H9 (cell line): Measurements from ENCODE around the gene RAI1. TPM values are rescaled to one million over a fixed set of nuclear protein-coding genes. Genes with fewer than 3 reads are reported as not detected.

Experiments used
- DNase-seq: peaks from one replicate; pipeline ENCODE4 v3.0.0-alpha.2; 2017
- H2AFZ ChIP-seq: one replicate; pipeline ENCODE4 v1.6.1; 2013; ENCODE audit warnings: mild to moderate bottlenecking, low read length, control low read depth, moderate library complexity
- H2AK5ac ChIP-seq: 2 replicates; pipeline ENCODE4 v1.6.1; 2013; ENCODE audit warnings: low read length, control low read depth, mixed read lengths; ENCODE audit not compliant: insufficient read length
- H2BK120ac ChIP-seq: one replicate; pipeline ENCODE4 v1.6.1; 2013; ENCODE audit warnings: low read depth, mild to moderate bottlenecking, low read length, control low read depth, inconsistent platforms; ENCODE audit not compliant: poor library complexity, severe bottlenecking
- H2BK12ac ChIP-seq: 2 replicates; pipeline ENCODE4 v1.6.1; 2013; ENCODE audit warnings: low read length, control low read depth, mixed read lengths, low read depth; ENCODE audit not compliant: insufficient read length
- H2BK15ac ChIP-seq: 2 replicates; pipeline ENCODE4 v1.6.1; 2013; ENCODE audit warnings: low read depth, low read length, control low read depth
- H2BK20ac ChIP-seq: one replicate; pipeline ENCODE4 v1.6.1; 2013; ENCODE audit warnings: low read depth, mild to moderate bottlenecking, low read length, control low read depth, inconsistent platforms; ENCODE audit not compliant: poor library complexity, severe bottlenecking
- H2BK5ac ChIP-seq: 2 replicates; pipeline ENCODE4 v1.6.1; 2013; ENCODE audit warnings: low read length, control low read depth, mixed read lengths; ENCODE audit not compliant: insufficient read length
- H3K14ac ChIP-seq: 2 replicates; pipeline ENCODE4 v1.6.1; 2013; ENCODE audit warnings: low read length, control low read depth; ENCODE audit not compliant: insufficient read depth
- H3K18ac ChIP-seq: 2 replicates; pipeline ENCODE4 v1.6.1; 2013; ENCODE audit warnings: low read depth, mild to moderate bottlenecking, mixed read lengths, low read length, control low read depth; ENCODE audit not compliant: insufficient read length
- H3K23ac ChIP-seq: 2 replicates; pipeline ENCODE4 v1.6.1; 2013; ENCODE audit warnings: low read length, control low read depth, mixed read lengths, low read depth; ENCODE audit not compliant: insufficient read length
- H3K23me2 ChIP-seq: 2 replicates; pipeline ENCODE4 v1.6.1; 2013; ENCODE audit warnings: low read depth, mild to moderate bottlenecking, mixed read lengths, low read length, control low read depth; ENCODE audit not compliant: insufficient read length, poor library complexity, severe bottlenecking
- H3K27ac ChIP-seq: 2 replicates; pipeline ENCODE4 v1.5.1; 2013; ENCODE audit warnings: low read length, control low read depth, mixed read lengths, low read depth; ENCODE audit not compliant: insufficient read length
- H3K27me3 ChIP-seq: 2 replicates; pipeline ENCODE4 v1.6.1; 2013; ENCODE audit warnings: low read length, control low read depth, inconsistent platforms; ENCODE audit not compliant: insufficient read depth
- H3K4ac ChIP-seq: 2 replicates; pipeline ENCODE4 v1.6.1; 2013; ENCODE audit warnings: low read depth, mild to moderate bottlenecking, control low read depth, inconsistent platforms, low read length, moderate library complexity
- H3K4me1 ChIP-seq: 2 replicates; pipeline ENCODE4 v1.6.1; 2013; ENCODE audit warnings: low read length, control low read depth, inconsistent platforms; ENCODE audit not compliant: insufficient read depth
- H3K4me2 ChIP-seq: 2 replicates; pipeline ENCODE4 v1.6.1; 2013; ENCODE audit warnings: low read length, control low read depth, mixed read lengths; ENCODE audit not compliant: insufficient read length, insufficient read depth
- H3K56ac ChIP-seq: 2 replicates; pipeline ENCODE4 v1.6.1; 2013; ENCODE audit warnings: low read depth, mild to moderate bottlenecking, mixed read lengths, low read length, control low read depth; ENCODE audit not compliant: insufficient read length
- H3K79me1 ChIP-seq: 2 replicates; pipeline ENCODE4 v1.6.1; 2013; ENCODE audit warnings: low read depth, mild to moderate bottlenecking, moderate library complexity, low read length, control low read depth, inconsistent platforms; ENCODE audit not compliant: insufficient read depth, poor library complexity, severe bottlenecking
- H3K79me2 ChIP-seq: 2 replicates; pipeline ENCODE4 v1.6.1; 2013; ENCODE audit warnings: low read length, control low read depth, inconsistent platforms; ENCODE audit not compliant: insufficient read depth
- H3K9ac ChIP-seq: 2 replicates; pipeline ENCODE4 v1.6.1; 2013; ENCODE audit warnings: low read length, control low read depth, mixed read lengths; ENCODE audit not compliant: insufficient read length; ENCODE audit errors: extremely low read depth
- H3K9me3 ChIP-seq: one replicate; pipeline ENCODE4 v1.6.1; 2013; ENCODE audit warnings: low read depth, low read length, inconsistent platforms; ENCODE audit not compliant: control insufficient read depth
- H3T11ph ChIP-seq: one replicate; pipeline ENCODE4 v1.6.1; 2013; ENCODE audit warnings: mild to moderate bottlenecking, low read length, control low read depth, inconsistent platforms
- H4K20me1 ChIP-seq: one replicate; pipeline ENCODE4 v1.6.1; 2013; ENCODE audit not compliant: control insufficient read depth, insufficient read length, insufficient read depth
- H4K5ac ChIP-seq: 2 replicates; pipeline ENCODE4 v1.6.1; 2013; ENCODE audit warnings: low read depth, mild to moderate bottlenecking, mixed read lengths, low read length, control low read depth; ENCODE audit not compliant: insufficient read length
- H4K8ac ChIP-seq: replicated peaks from 2 replicates; pipeline ENCODE4 v1.6.1; 2013; ENCODE audit warnings: low read length, control low read depth, mixed read lengths, low read depth; ENCODE audit not compliant: insufficient read length
- H4K91ac ChIP-seq: 2 replicates; pipeline ENCODE4 v1.6.1; 2013; ENCODE audit warnings: low read depth, mild to moderate bottlenecking, moderate library complexity, mixed read lengths, low read length, control low read depth; ENCODE audit not compliant: insufficient read length
- H3K27ac Mint-ChIP-seq, 3 experiments: 2 replicates in 2 of 3; 3 replicates in 1 of 3; pipeline ENCODE4 v1.8.0; 2020 to 2021; ENCODE audit warnings: mixed read lengths in 3 of 3, mild to moderate bottlenecking in 1 of 3, moderate library complexity in 1 of 3
- H3K27me3 Mint-ChIP-seq: 2 replicates; pipeline ENCODE4 v1.8.0; 2021; ENCODE audit warnings: low read depth, mild to moderate bottlenecking, moderate library complexity, mixed read lengths
- H3K36me3 Mint-ChIP-seq, 3 experiments: 2 replicates in 2 of 3; 3 replicates in 1 of 3; pipeline ENCODE4 v1.8.0; 2020 to 2021; ENCODE audit warnings: low read depth in 3 of 3, mixed read lengths in 3 of 3; ENCODE audit not compliant: insufficient read depth in 1 of 3
- H3K4me1 Mint-ChIP-seq, 2 experiments: 2 replicates each; pipeline ENCODE4 v1.8.0; 2020; ENCODE audit warnings: mixed read lengths in 2 of 2
- H3K4me3 Mint-ChIP-seq, 2 experiments: 2 replicates in 1 of 2; 3 replicates in 1 of 2; pipeline ENCODE4 v1.8.0; 2020 to 2021; ENCODE audit warnings: mild to moderate bottlenecking in 2 of 2, mixed read lengths in 2 of 2, moderate library complexity in 1 of 2
- H3K9me3 Mint-ChIP-seq, 2 experiments: 2 replicates in 1 of 2; 3 replicates in 1 of 2; pipeline ENCODE4 v1.8.0; 2020; ENCODE audit warnings: mild to moderate bottlenecking in 2 of 2, mixed read lengths in 2 of 2, moderate library complexity in 1 of 2
- CTCF ChIP-seq: fragments of 200-600 bp; sonication (generic); conservative IDR thresholded peaks from 3 replicates; pipeline ENCODE4 v1.8.0; 2021; ENCODE audit warnings: antibody characterized with exemption, mild to moderate bottlenecking
- WGBS: extraction: QIAGEN DNeasy Blood & Tissue Kit; methylation state at CpG from one replicate; pipeline ENCODE4 v1.1.7; 2013; ENCODE audit warnings: missing lambda C conversion rate, low lambda C conversion rate, mixed read lengths; ENCODE audit not compliant: insufficient read length; ENCODE audit errors: extremely low coverage; 5-methylcytosine and 5-hydroxymethylcytosine counted together
- total RNA-seq: library from RNA; stranded (reverse); gene quantifications from 2 replicates; pipeline ENCODE4 v1.2.1, GENCODE V29; 2021

RAI1 gene
- total RNA-seq, 1 experiment from 2014 or later: 1.5 TPM

GRCh38 chr17:17700251-17700969, 19.2 kb downstream of the RAI1 start:
- Histone ChIP-seq H3K27me3 (peaks cover 89% of the 10 kb centered on the region), H2BK5ac (no peak overlapping the region), H2BK12ac (no peak overlapping the region), H3K9ac (no peak overlapping the region), H2AK5ac (no peak overlapping the region), H3K9me3 (no peaks in the 10 kb centered on the region), H2AFZ (no peak overlapping the region), H2BK15ac (no peak overlapping the region), H4K20me1 (peaks cover 2% of the 10 kb centered on the region), H3K56ac (no peak overlapping the region), H2BK20ac (no peak overlapping the region), H3K4me2 (peak overlapping the region; percentile 14), H3K23me2 (no peaks in the 10 kb centered on the region), H3K27ac (no peak overlapping the region), H4K91ac (no peak overlapping the region), H3K4me1 (peaks cover 6% of the 10 kb centered on the region; the same call in 1 of the 2 replicates), H3K4ac (no peak overlapping the region), H2BK120ac (no peak overlapping the region), H3K23ac (no peak overlapping the region), H3T11ph (no peak overlapping the region), H3K18ac (no peak overlapping the region), H3K79me2 (no peaks in the 10 kb centered on the region), H3K79me1 (no peaks in the 10 kb centered on the region), H3K14ac (no peak overlapping the region), H4K5ac (no peak overlapping the region), H4K8ac (no peak overlapping the region)
- H3K27ac Mint-ChIP-seq: no peak overlapping the region
- peaks cover 0 to 2% (median 0%) of the 10 kb centered on the region in 3 experiments; a peak in 2 of 7 replicates for H3K36me3 Mint-ChIP-seq
- no peak for TF ChIP-seq CTCF
- H3K4me1 Mint-ChIP-seq: peaks cover 28 to 56% of the 10 kb centered on the region in 2 experiments
- H3K4me3 Mint-ChIP-seq: peak overlapping the region in 1 of 2 experiments; percentile 74; a peak in 3 of 5 replicates
- H3K27me3 Mint-ChIP-seq: peaks cover 99% of the 10 kb centered on the region
- DNase-seq: peak; percentile 94
- no CpG with 5 or more reads among the region's 86 CpGs for WGBS
- H3K9me3 Mint-ChIP-seq: peaks cover 0 to 5% of the 10 kb centered on the region in 2 experiments; a peak in 2 of 5 replicates
